Panc1 (cell line): ENCODE data around the gene USP40. TPM values are rescaled to one million over a fixed set of nuclear protein-coding genes. Genes with fewer than 3 reads are reported as not detected.

Source experiments
- ATAC-seq: fragments of 200-7000 bp; cut with Tn5 transposase; 2 replicates; pipeline ENCODE4 v1.9.1; 2020; ENCODE audit warnings: mild to moderate bottlenecking, moderate library complexity
- BruUV-seq: library from RNA; stranded (reverse); fragments of 400-500 nt; replicated peaks from 2 replicates; lab custom pipeline; 2021; lab: Mats Ljungman, UMichigan
- CTCF ChIA-PET: fragments of 300-600 bp; sonication (Branson Sonifier 250); formaldehyde crosslinking; loops from one replicate; lab custom pipeline; 2022; ENCODE audit warnings: antibody characterized with exemption; lab: Charles Lee
- POLR2A ChIA-PET: fragments of 300-600 bp; sonication (Branson Sonifier 250); formaldehyde crosslinking; loops from one replicate; lab custom pipeline; 2022; ENCODE audit warnings: antibody characterized with exemption; lab: Charles Lee
- DNase-seq: peaks from one replicate; pipeline ENCODE4 v3.0.0-alpha.2; 2010; ENCODE audit warnings: low read depth, low spot score
- H3K27ac ChIP-seq: 2 replicates; pipeline ENCODE4 v1.5.1; 2011; ENCODE audit warnings: mild to moderate bottlenecking, low read length, inconsistent platforms
- H3K27me3 ChIP-seq: fragments of 200-500 bp; sonication (Bioruptor generic); 2 replicates; pipeline ENCODE4 v1.6.0; 2014; ENCODE audit warnings: low read length, inconsistent platforms; ENCODE audit not compliant: control insufficient read depth, insufficient read depth
- H3K36me3 ChIP-seq: fragments of 200-500 bp; sonication (Bioruptor generic); 2 replicates; pipeline ENCODE4 v1.5.1; 2014; ENCODE audit warnings: inconsistent platforms, mild to moderate bottlenecking, low read length, moderate library complexity; ENCODE audit not compliant: control insufficient read depth, insufficient read depth
- H3K4me1 ChIP-seq: 2 replicates; pipeline ENCODE4 v1.5.1; 2011; ENCODE audit warnings: inconsistent platforms, mild to moderate bottlenecking, low read length, moderate library complexity; ENCODE audit not compliant: control insufficient read depth, insufficient read depth
- H3K4me3 ChIP-seq, 2 experiments: 2 replicates each; pipeline ENCODE4 v1.5.1; 2011 to 2012; ENCODE audit warnings: low read depth in 2 of 2, low read length in 2 of 2, mild to moderate bottlenecking in 2 of 2, inconsistent platforms in 1 of 2, moderate library complexity in 1 of 2
- H3K9me3 ChIP-seq: fragments of 200-500 bp; sonication (Bioruptor generic); 2 replicates; pipeline ENCODE4 v1.5.1; 2014; ENCODE audit warnings: low read depth, mild to moderate bottlenecking, inconsistent platforms, low read length, moderate library complexity; ENCODE audit not compliant: control insufficient read depth, insufficient read depth
- POLR2AphosphoS5 ChIP-seq: IDR thresholded peaks from 2 replicates; pipeline ENCODE4 v1.6.1; 2012; ENCODE audit warnings: mild to moderate bottlenecking, low read depth, low read length, moderate library complexity
- SIN3A ChIP-seq: IDR thresholded peaks from 2 replicates; pipeline ENCODE4 v1.6.1; 2012; ENCODE audit warnings: low read depth, mild to moderate bottlenecking, low read length, moderate library complexity, borderline replicate concordance; ENCODE audit not compliant: insufficient read depth
- TCF7L2 ChIP-seq: IDR thresholded peaks from 2 replicates; pipeline ENCODE4 v1.6.1; 2011; ENCODE audit warnings: mild to moderate bottlenecking, low read depth, low read length, inconsistent platforms
- in situ Hi-C: cut with HindIII; loops from 2 replicates; pipeline ENCODE4 v1.10.0; 2016; ENCODE audit warnings: low sequenced_read_pairs, low pct_unique_long_range_greater_than_20kb
- intact Hi-C: fragments of 100-400 bp; cut with micrococcal nuclease; formaldehyde crosslinking; loops from one replicate; pipeline ENCODE4 v1.10.0; 2022; ENCODE audit not compliant: unreplicated experiment
- total RNA-seq: library from RNA; stranded (reverse); gene quantifications from one replicate; pipeline ENCODE4 v1.2.1, GENCODE V29; 2021; ENCODE audit not compliant: unreplicated experiment
- TF ChIP-seq, protein P1 (sequence below): fragments of 450-650 bp; IDR thresholded peaks from 2 replicates; pipeline ENCODE4 v1.5.1; 2017; ENCODE audit warnings: mild to moderate bottlenecking
- TF ChIP-seq, protein P2 (sequence below), 2 experiments: IDR thresholded peaks; 2 replicates each; pipeline ENCODE4 v1.6.1; 2011 to 2012; ENCODE audit warnings: low read depth in 2 of 2, control low read depth in 1 of 2, low read length in 1 of 2, mild to moderate bottlenecking in 1 of 2, moderate library complexity in 1 of 2; ENCODE audit not compliant: insufficient read depth in 1 of 2

Gene USP40
- total RNA-seq, 1 experiment from 2014 or later: 26.6 TPM

DNA sequence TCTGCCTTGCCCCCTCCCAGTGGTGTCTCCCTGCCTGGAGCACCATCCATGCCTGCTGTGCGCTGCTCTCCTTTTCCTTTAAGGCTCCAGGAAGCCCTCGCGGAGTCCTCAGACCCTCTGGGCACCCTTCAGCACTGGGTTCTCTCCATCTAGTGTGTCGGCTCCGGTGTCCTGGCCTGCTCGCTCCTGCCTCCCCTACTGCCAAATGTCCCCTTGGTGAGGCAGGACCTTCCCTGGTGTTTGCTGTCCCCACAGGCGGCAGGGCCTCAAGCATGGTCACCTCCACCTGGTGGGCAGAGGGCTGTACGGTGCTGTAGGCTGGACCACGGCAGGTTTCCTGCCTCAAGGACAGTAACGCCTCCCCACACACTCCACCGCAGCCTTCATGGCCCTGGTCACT lies 122.1 kb downstream of the USP40 start:
- POLR2A ChIA-PET: no interaction called here
- CTCF ChIA-PET: no interaction called here
- intact Hi-C loops: loop anchor here (5.0 to 10.0 kb wide), 2 partner anchors 90 to 162 kb away; partner anchors contain the start of gene DGKD
- TF ChIP-seq, protein P1, sequence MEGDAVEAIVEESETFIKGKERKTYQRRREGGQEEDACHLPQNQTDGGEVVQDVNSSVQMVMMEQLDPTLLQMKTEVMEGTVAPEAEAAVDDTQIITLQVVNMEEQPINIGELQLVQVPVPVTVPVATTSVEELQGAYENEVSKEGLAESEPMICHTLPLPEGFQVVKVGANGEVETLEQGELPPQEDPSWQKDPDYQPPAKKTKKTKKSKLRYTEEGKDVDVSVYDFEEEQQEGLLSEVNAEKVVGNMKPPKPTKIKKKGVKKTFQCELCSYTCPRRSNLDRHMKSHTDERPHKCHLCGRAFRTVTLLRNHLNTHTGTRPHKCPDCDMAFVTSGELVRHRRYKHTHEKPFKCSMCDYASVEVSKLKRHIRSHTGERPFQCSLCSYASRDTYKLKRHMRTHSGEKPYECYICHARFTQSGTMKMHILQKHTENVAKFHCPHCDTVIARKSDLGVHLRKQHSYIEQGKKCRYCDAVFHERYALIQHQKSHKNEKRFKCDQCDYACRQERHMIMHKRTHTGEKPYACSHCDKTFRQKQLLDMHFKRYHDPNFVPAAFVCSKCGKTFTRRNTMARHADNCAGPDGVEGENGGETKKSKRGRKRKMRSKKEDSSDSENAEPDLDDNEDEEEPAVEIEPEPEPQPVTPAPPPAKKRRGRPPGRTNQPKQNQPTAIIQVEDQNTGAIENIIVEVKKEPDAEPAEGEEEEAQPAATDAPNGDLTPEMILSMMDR: no peak
- TF ChIP-seq, protein P2, sequence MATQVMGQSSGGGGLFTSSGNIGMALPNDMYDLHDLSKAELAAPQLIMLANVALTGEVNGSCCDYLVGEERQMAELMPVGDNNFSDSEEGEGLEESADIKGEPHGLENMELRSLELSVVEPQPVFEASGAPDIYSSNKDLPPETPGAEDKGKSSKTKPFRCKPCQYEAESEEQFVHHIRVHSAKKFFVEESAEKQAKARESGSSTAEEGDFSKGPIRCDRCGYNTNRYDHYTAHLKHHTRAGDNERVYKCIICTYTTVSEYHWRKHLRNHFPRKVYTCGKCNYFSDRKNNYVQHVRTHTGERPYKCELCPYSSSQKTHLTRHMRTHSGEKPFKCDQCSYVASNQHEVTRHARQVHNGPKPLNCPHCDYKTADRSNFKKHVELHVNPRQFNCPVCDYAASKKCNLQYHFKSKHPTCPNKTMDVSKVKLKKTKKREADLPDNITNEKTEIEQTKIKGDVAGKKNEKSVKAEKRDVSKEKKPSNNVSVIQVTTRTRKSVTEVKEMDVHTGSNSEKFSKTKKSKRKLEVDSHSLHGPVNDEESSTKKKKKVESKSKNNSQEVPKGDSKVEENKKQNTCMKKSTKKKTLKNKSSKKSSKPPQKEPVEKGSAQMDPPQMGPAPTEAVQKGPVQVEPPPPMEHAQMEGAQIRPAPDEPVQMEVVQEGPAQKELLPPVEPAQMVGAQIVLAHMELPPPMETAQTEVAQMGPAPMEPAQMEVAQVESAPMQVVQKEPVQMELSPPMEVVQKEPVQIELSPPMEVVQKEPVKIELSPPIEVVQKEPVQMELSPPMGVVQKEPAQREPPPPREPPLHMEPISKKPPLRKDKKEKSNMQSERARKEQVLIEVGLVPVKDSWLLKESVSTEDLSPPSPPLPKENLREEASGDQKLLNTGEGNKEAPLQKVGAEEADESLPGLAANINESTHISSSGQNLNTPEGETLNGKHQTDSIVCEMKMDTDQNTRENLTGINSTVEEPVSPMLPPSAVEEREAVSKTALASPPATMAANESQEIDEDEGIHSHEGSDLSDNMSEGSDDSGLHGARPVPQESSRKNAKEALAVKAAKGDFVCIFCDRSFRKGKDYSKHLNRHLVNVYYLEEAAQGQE (IDR thresholded peaks at IDR 0.05; ENCODE audit: insufficient read depth in 1 of 2, low read depth in 2 of 2, low read length in 1 of 2): no peak
- TF ChIP-seq TCF7L2 (no peak), SIN3A (no peak), POLR2AphosphoS5 (no peak)
- no peaks in the 10 kb centered on the region for H3K9me3 ChIP-seq
- H3K4me1 ChIP-seq: peaks cover 13% of the 10 kb centered on the region
- DNase-seq (no peak), ATAC-seq (no peak)
- BruUV-seq: no TSS peak
- no peak overlapping the region for H3K4me3 ChIP-seq
- H3K27me3 ChIP-seq: no peaks in the 10 kb centered on the region
- H3K27ac ChIP-seq: no peak overlapping the region
- in situ Hi-C loops: no loop called here
- peaks cover 7% of the 10 kb centered on the region for H3K36me3 ChIP-seq

DNA sequence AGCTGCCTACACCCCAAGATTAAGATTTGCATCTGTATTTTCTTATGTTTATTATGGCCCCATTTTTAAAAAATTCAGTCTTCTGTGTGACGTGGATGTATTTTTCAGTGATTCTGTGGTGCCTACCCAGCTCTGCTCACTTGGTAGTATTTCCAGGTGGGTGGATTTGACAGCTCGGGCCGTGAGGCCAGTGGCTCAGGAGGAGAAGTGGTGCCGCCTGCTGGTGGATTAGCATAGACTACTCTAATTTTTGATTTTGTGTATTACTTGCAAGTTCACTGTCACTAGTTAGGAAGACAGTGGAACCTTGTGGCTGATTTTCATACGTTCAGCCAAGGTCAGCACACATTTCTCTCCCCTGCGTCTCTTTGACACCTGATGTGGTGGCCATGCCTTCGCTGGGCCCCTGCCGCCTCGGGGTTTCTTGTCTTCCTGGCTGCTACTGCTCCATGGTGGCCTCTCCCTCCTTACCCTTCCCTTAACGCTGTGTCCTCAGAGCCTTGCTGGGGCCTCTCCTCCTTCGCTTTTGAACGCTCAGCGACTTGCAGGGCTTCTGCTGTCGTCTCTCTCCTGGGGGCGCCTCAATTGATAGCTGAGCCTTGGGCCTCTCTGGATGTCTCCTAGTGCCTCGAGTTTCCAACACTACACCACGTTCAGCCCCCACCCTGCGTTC lies 122.9 kb downstream of the USP40 start:
- Histone ChIP-seq H3K9me3 (no peaks in the 10 kb centered on the region), H3K27ac (no peak overlapping the region), H3K4me3 (no peak overlapping the region), H3K27me3 (no peaks in the 10 kb centered on the region), H3K4me1 (peaks cover 11% of the 10 kb centered on the region), H3K36me3 (peaks cover 10% of the 10 kb centered on the region)
- DNase-seq (no peak), ATAC-seq (peak; percentile 81)
- no TSS peak for BruUV-seq
- intact Hi-C loops (loop anchor here (2.0 to 10.0 kb wide), 3 partner anchors 39 to 161 kb away; partner anchors contain the start of gene DGKD), in situ Hi-C loops (no loop called here)
- ChIA-PET CTCF (interaction anchor here (0.7 to 1.3 kb wide), 5 partner anchors 19 to 90 kb away, joined by 3 to 5 read pairs (median 3); no protein-coding TSS in a partner anchor), POLR2A (interaction anchor here (0.7 kb wide), 1 partner anchor 244 kb away, joined by 3 read pairs; no protein-coding TSS in a partner anchor)
- TF ChIP-seq, protein P1: peak; percentile 92
- TF ChIP-seq, protein P2 (IDR thresholded peaks at IDR 0.05; ENCODE audit: insufficient read depth in 1 of 2, low read depth in 2 of 2, low read length in 1 of 2): no peak
